Prostate gland (tissue), 2 donors: ENCODE results near the gene PDE8A.

ENCODE experiments used
- CTCF ChIP-seq, 4 experiments: fragments of 200-600 bp in 2 of 4; fragments of 450-650 bp in 2 of 4; sonication (generic) in 2 of 4; IDR thresholded peaks; 1 replicate in 3 of 4; 2 replicates in 1 of 4; pipeline ENCODE4 v1.5.1; 2016 to 2019; ENCODE audit warnings: antibody characterized with exemption in 4 of 4, mild to moderate bottlenecking in 2 of 4, moderate library complexity in 2 of 4
- POLR2A ChIP-seq: fragments of 450-650 bp; IDR thresholded peaks from one replicate; pipeline ENCODE4 v1.6.1; 2016; ENCODE audit warnings: antibody characterized with exemption, mild to moderate bottlenecking
- POLR2AphosphoS5 ChIP-seq: sonication (generic); formaldehyde crosslinking; IDR thresholded peaks from one replicate; pipeline ENCODE4 v1.6.1; 2017; ENCODE audit warnings: antibody characterized with exemption

- TF ChIP-seq CTCF (IDR thresholded peaks at IDR 0.05), result no peak
- no peak for TF ChIP-seq POLR2AphosphoS5
- TF ChIP-seq POLR2A, result no peak
Observed at GRCh38 chr15:85021409-85021808, 39.8 kb downstream of the PDE8A start.
